Keratinocyte (primary cell): ENCODE data around the gene ASCC3.

Experiments used
- CTCF ChIP-seq, 3 experiments: IDR thresholded peaks in 1 of 3; conservative IDR thresholded peaks in 1 of 3; optimal IDR thresholded peaks in 1 of 3; 2 replicates in 2 of 3; 3 replicates in 1 of 3; pipeline versions ENCODE3 to v1.5.1; 2011; ENCODE audit warnings: low read length in 3 of 3, mild to moderate bottlenecking in 3 of 3, moderate library complexity in 2 of 3, control low read depth in 1 of 3, inconsistent platforms in 1 of 3; ENCODE audit not compliant: insufficient read depth in 2 of 3; ENCODE audit errors: extremely low read depth in 1 of 3
- EZH2 ChIP-seq: IDR thresholded peaks from one replicate; pipeline ENCODE4 v1.6.1; 2012; ENCODE audit warnings: inconsistent platforms, mild to moderate bottlenecking, low read length, moderate library complexity

GRCh38 chr6:100712997-100713396 is 168.1 kb downstream of the ASCC3 start:
- TF ChIP-seq CTCF (optimal IDR thresholded peaks at IDR 0.05 in 1 of 3, IDR thresholded peaks at IDR 0.05 in 1 of 3, conservative IDR thresholded peaks at IDR 0.05 in 1 of 3; ENCODE audit: extremely low read depth in 1 of 3, insufficient read depth in 2 of 3, low read length in 3 of 3) (no peak), EZH2 (no peak)
